ENCODE measurements around the gene CBLN3.

GRCh38 chr14:24439830-24440605, 10.6 kb upstream of the CBLN3 start:
- TF ChIP-seq EZH2 (IDR thresholded peaks at IDR 0.05; ENCODE audit: insufficient read depth, poor library complexity, severe bottlenecking) (no peak), EZH2phosphoT487 (IDR thresholded peaks at IDR 0.05; ENCODE audit: insufficient read depth, low read depth) (no peak)

Data from GM23248 (cell line).